DND-41 (cell line): Measurements from ENCODE around the gene CALML6.
"Not testable (repeated sequence)": the region's sequence is repeated elsewhere in the genome, so short reads cannot be mapped to it uniquely, and the experiment has no call there.

Experiments
- ATAC-seq: fragments of 200-7000 bp; cut with Tn5 transposase; 3 replicates; pipeline ENCODE4 v1.9.1; 2021; ENCODE audit warnings: low read depth; ENCODE audit not compliant: insufficient read depth
- DNase-seq: peaks from one replicate; pipeline ENCODE4 v3.0.0-alpha.2; 2020
- H2AFZ ChIP-seq: 2 replicates; pipeline ENCODE4 v1.6.0; 2012; ENCODE audit warnings: low read depth, low read length
- H3K27ac ChIP-seq: 2 replicates; pipeline ENCODE4 v1.5.1; 2012; ENCODE audit warnings: low read length, inconsistent platforms
- H3K27me3 ChIP-seq: fragments of 200-600 bp; sonication (generic); 2 replicates; pipeline ENCODE4 v1.6.0; 2012; ENCODE audit warnings: low read length, mild to moderate bottlenecking, inconsistent platforms; ENCODE audit not compliant: insufficient read depth, poor library complexity
- H3K36me3 ChIP-seq: 2 replicates; pipeline ENCODE4 v1.5.1; 2012; ENCODE audit warnings: low read length, inconsistent platforms; ENCODE audit not compliant: insufficient read depth
- H3K4me1 ChIP-seq: 2 replicates; pipeline ENCODE4 v1.5.1; 2012; ENCODE audit warnings: mild to moderate bottlenecking, low read length; ENCODE audit not compliant: insufficient read depth
- H3K4me2 ChIP-seq: 2 replicates; pipeline ENCODE4 v1.6.0; 2012; ENCODE audit warnings: mild to moderate bottlenecking, moderate library complexity, low read length, inconsistent platforms; ENCODE audit not compliant: insufficient read depth
- H3K4me3 ChIP-seq, 2 experiments: fragments of 200-600 bp in 1 of 2; shearing (Covaris generic) in 1 of 2; 2 replicates each; pipeline ENCODE4 v1.5.1; 2012 to 2016; ENCODE audit warnings: inconsistent platforms in 2 of 2, low read length in 2 of 2, mild to moderate bottlenecking in 2 of 2, low read depth in 1 of 2, moderate library complexity in 1 of 2
- H3K79me2 ChIP-seq: 2 replicates; pipeline ENCODE4 v1.6.0; 2012; ENCODE audit warnings: low read length, inconsistent platforms; ENCODE audit not compliant: insufficient read depth
- H3K9ac ChIP-seq: 2 replicates; pipeline ENCODE4 v1.6.0; 2012; ENCODE audit warnings: low read depth, mild to moderate bottlenecking, inconsistent platforms, low read length, moderate library complexity
- H3K9me3 ChIP-seq: 2 replicates; pipeline ENCODE4 v1.5.1; 2012; ENCODE audit warnings: low read length, moderate library complexity, mild to moderate bottlenecking, inconsistent platforms; ENCODE audit not compliant: insufficient read depth, severe bottlenecking
- H4K20me1 ChIP-seq: 2 replicates; pipeline ENCODE4 v1.6.0; 2012; ENCODE audit warnings: low read length; ENCODE audit not compliant: insufficient read depth
- CTCF ChIP-seq: IDR thresholded peaks from 2 replicates; pipeline ENCODE4 v1.5.1; 2012; ENCODE audit warnings: borderline replicate concordance, low read length, moderate library complexity, mild to moderate bottlenecking; ENCODE audit not compliant: poor library complexity, severe bottlenecking; ENCODE audit errors: extremely low read depth
- EZH2 ChIP-seq: IDR thresholded peaks from 3 replicates; pipeline ENCODE4 v1.6.1; 2012; ENCODE audit warnings: borderline replicate concordance, low read depth, mild to moderate bottlenecking, moderate library complexity, low read length, inconsistent platforms; ENCODE audit not compliant: severe bottlenecking

The CALML6 gene

GRCh38 chr1:1883092-1883873, 31.8 kb upstream of the CALML6 start:
- Histone ChIP-seq H3K9me3 (no peaks in the 10 kb centered on the region), H3K4me1 (peaks cover 24% of the 10 kb centered on the region), H3K4me3 (no peak overlapping the region), H4K20me1 (peaks cover 84% of the 10 kb centered on the region), H2AFZ (no peak overlapping the region), H3K27me3 (no peaks in the 10 kb centered on the region), H3K27ac (no peak overlapping the region), H3K9ac (no peak overlapping the region), H3K4me2 (no peak overlapping the region), H3K79me2 (peaks cover 100% of the 10 kb centered on the region), H3K36me3 (peaks cover 33% of the 10 kb centered on the region)
- DNase-seq: no peak
- TF ChIP-seq EZH2 (no peak), CTCF (no peak)
- ATAC-seq: no peak

- peaks cover 100% of the 10 kb centered on the region for H3K79me2 ChIP-seq
- not testable (repeated sequence) for H3K9ac ChIP-seq, H3K27ac ChIP-seq, H3K9me3 ChIP-seq, H3K27me3 ChIP-seq, H3K4me3 ChIP-seq, ATAC-seq, H3K4me2 ChIP-seq, H2AFZ ChIP-seq, DNase-seq
- H4K20me1 ChIP-seq: peaks cover 84% of the 10 kb centered on the region
- H3K4me1 ChIP-seq: peaks cover 30% of the 10 kb centered on the region
- H3K36me3 ChIP-seq: peaks cover 26% of the 10 kb centered on the region
These were observed 31.2 kb upstream of the CALML6 start for GRCh38 chr1:1883890-1884289.

- peaks cover 4% of the 10 kb centered on the region; the same call in 1 of the 2 replicates for H3K36me3 ChIP-seq
- H3K27me3 ChIP-seq: no peaks in the 10 kb centered on the region
- TF ChIP-seq CTCF (no peak), EZH2 (no peak)
- H4K20me1 ChIP-seq: peaks cover 50% of the 10 kb centered on the region
- H3K4me2 ChIP-seq: peak overlapping the region; percentile 85
- peak overlapping the region; percentile 95 for H3K9ac ChIP-seq
- ATAC-seq (no peak), DNase-seq (no peak)
- H3K79me2 ChIP-seq: peaks cover 79% of the 10 kb centered on the region
- H3K4me1 ChIP-seq: peaks cover 45% of the 10 kb centered on the region
- peak overlapping the region; percentile 89 for H3K27ac ChIP-seq
- no peak overlapping the region for H2AFZ ChIP-seq
- H3K9me3 ChIP-seq: no peaks in the 10 kb centered on the region
- peak overlapping the region; percentile 79 to 87 for H3K4me3 ChIP-seq
These were observed 25.8 kb upstream of the CALML6 start for GRCh38 chr1:1889090-1889750.

GRCh38 chr1:1889847-1890505, 25.1 kb upstream of the CALML6 start:
- Histone ChIP-seq H3K9me3 (no peaks in the 10 kb centered on the region), H3K27me3 (no peaks in the 10 kb centered on the region), H3K9ac (peak overlapping the region; percentile 95), H3K4me3 (peak overlapping the region; percentile 79 to 87), H3K4me1 (peaks cover 45% of the 10 kb centered on the region), H3K36me3 (no peaks in the 10 kb centered on the region), H3K79me2 (peaks cover 72% of the 10 kb centered on the region), H3K27ac (peak overlapping the region; percentile 89), H3K4me2 (peak overlapping the region; percentile 85), H2AFZ (peak overlapping the region; percentile 52), H4K20me1 (peaks cover 44% of the 10 kb centered on the region)
- DNase-seq (peak; percentile 59), ATAC-seq (peak; percentile 8; the same call in 1 of the 3 replicates)
- TF ChIP-seq EZH2: no peak
- TF ChIP-seq CTCF: no peak
